Naive thymus-derived CD4-positive, alpha-beta T cell (primary cell): ENCODE measurements around the gene SPG21. TPM values are rescaled to one million over a fixed set of nuclear protein-coding genes. Genes with fewer than 3 reads are reported as not detected.
A peak's percentile ranks its signal among the peaks of the same experiment; 100 is the strongest.

ENCODE experiments used
- ATAC-seq: fragments of 150-1000 bp; cut with Tn5 transposase; 2 replicates; pipeline ENCODE4 v1.10.0; 2021; ENCODE audit warnings: mild to moderate bottlenecking, moderate library complexity
- CTCF ChIA-PET: fragments of 350-600 bp; sonication (Branson Sonifier 250); formaldehyde crosslinking; loops from one replicate; lab custom pipeline; 2021; ENCODE audit warnings: antibody characterized with exemption; lab: Charles Lee
- POLR2A ChIA-PET: fragments of 350-600 bp; sonication (Branson Sonifier 250); formaldehyde crosslinking; loops from one replicate; lab custom pipeline; 2021; ENCODE audit warnings: antibody characterized with exemption, inconsistent platforms; lab: Charles Lee
- DNase-seq, 9 donors: peaks; one replicate each; pipeline versions ENCODE4 v3.0.0 to v3.0.0-alpha.2; 2020 to 2022; ENCODE audit warnings: mixed read lengths in 1 of 9
- H3K27ac ChIP-seq: one replicate; pipeline ENCODE4 v1.7.0; 2013; ENCODE audit warnings: mild to moderate bottlenecking, low read depth, low read length, moderate library complexity
- H3K27me3 ChIP-seq, 2 donors: one replicate each; pipeline ENCODE4 v1.7.0; 2013; ENCODE audit warnings: low read length in 2 of 2, mild to moderate bottlenecking in 2 of 2, moderate library complexity in 2 of 2; ENCODE audit not compliant: control insufficient read depth in 2 of 2, insufficient read depth in 2 of 2
- H3K36me3 ChIP-seq, 3 experiments: 1 replicate in 2 of 3; 2 replicates in 1 of 3; pipeline ENCODE4 v1.7.0; 2013; ENCODE audit warnings: low read length in 3 of 3, mild to moderate bottlenecking in 3 of 3, moderate library complexity in 1 of 3; ENCODE audit not compliant: insufficient read depth in 3 of 3, control insufficient read depth in 2 of 3
- H3K4me1 ChIP-seq, 2 donors: one replicate each; pipeline ENCODE4 v1.7.0; 2013; ENCODE audit warnings: low read length in 2 of 2, mild to moderate bottlenecking in 2 of 2, moderate library complexity in 1 of 2; ENCODE audit not compliant: control insufficient read depth in 2 of 2, insufficient read depth in 2 of 2
- H3K4me3 ChIP-seq: 2 replicates; pipeline ENCODE4 v1.7.0; 2013; ENCODE audit warnings: mild to moderate bottlenecking, low read length
- H3K9me3 ChIP-seq, 3 experiments: 1 replicate in 2 of 3; 2 replicates in 1 of 3; pipeline ENCODE4 v1.7.0; 2013; ENCODE audit warnings: low read length in 3 of 3; ENCODE audit not compliant: control insufficient read depth in 2 of 3
- H3K27ac Mint-ChIP-seq, 9 donors: one replicate each; pipeline ENCODE4 v1.8.0; 2020 to 2022; ENCODE audit warnings: mixed read lengths in 9 of 9, mild to moderate bottlenecking in 8 of 9, moderate library complexity in 5 of 9, inconsistent platforms in 2 of 9
- H3K27me3 Mint-ChIP-seq, 5 donors: one replicate each; pipeline ENCODE4 v1.8.0; 2021 to 2022; ENCODE audit warnings: mixed read lengths in 5 of 5, mild to moderate bottlenecking in 1 of 5
- H3K36me3 Mint-ChIP-seq, 5 donors: one replicate each; pipeline ENCODE4 v1.8.0; 2020 to 2022; ENCODE audit warnings: mixed read lengths in 5 of 5, mild to moderate bottlenecking in 3 of 5, inconsistent platforms in 1 of 5
- H3K4me1 Mint-ChIP-seq, 7 donors: one replicate each; pipeline ENCODE4 v1.8.0; 2020 to 2022; ENCODE audit warnings: mixed read lengths in 7 of 7, mild to moderate bottlenecking in 3 of 7, inconsistent platforms in 1 of 7
- H3K4me3 Mint-ChIP-seq, 10 donors: one replicate each; pipeline ENCODE4 v1.8.0; 2020 to 2022; ENCODE audit warnings: mild to moderate bottlenecking in 10 of 10, mixed read lengths in 10 of 10, moderate library complexity in 6 of 10, inconsistent platforms in 2 of 10
- H3K9me3 Mint-ChIP-seq, 11 donors: one replicate each; pipeline ENCODE4 v1.8.0; 2020 to 2022; ENCODE audit warnings: mixed read lengths in 11 of 11, mild to moderate bottlenecking in 4 of 11, inconsistent platforms in 1 of 11, moderate library complexity in 1 of 11
- intact Hi-C, 2 donors: fragments of 100-400 bp; cut with micrococcal nuclease; formaldehyde crosslinking; loops; one replicate each; pipeline ENCODE4 v1.15.1; 2023
- polyA plus RNA-seq, 2 donors: library from polyadenylated mRNA; unstranded; fragments of 300-500 nt; fragmentation: Illumina TruSeq; gene quantifications; one replicate each; pipeline ENCODE4 v1.2.3, GENCODE V29; 2021
- total RNA-seq, 6 experiments: library from RNA in 5 of 6; stranded (reverse) in 5 of 6; gene quantifications; 1 replicate in 5 of 6; 2 replicates in 1 of 6; pipeline ENCODE4 v1.2.3 and lab custom pipeline; 2021 to 2026

The SPG21 gene
- total and polyA plus RNA-seq, 7 experiments from 2014 or later, result 42.5 to 140 (median 63.6) TPM

DNA sequence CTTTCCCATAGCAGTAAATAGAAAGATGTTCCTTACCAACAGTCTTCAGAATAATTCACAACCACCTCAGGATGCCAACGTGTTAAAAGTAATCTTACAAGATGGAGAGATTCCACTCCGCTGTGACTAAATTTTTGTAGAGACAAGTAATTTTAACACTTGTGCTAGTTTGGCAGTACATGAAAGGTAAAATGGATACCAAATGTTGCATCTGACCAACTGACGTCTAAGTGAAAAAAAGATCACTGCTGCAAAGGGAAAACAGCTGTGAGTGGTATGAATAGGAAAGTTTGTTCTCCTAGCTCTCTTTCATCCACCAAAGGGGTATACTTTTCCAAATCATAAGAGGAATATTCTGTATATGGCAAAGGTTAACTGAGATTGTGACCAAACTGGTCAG is 2.6 kb downstream of the SPG21 start:
- Histone ChIP-seq H3K9me3 (no peaks in the 10 kb centered on the region), H3K4me1 (peaks cover 0 to 24% of the 10 kb centered on the region in 2 donors), H3K27ac (no peak overlapping the region), H3K4me3 (no peak overlapping the region), H3K36me3 (peaks cover 0 to 4% (median 0%) of the 10 kb centered on the region in 3 experiments), H3K27me3 (no peaks in the 10 kb centered on the region)
- H3K36me3 Mint-ChIP-seq, result peaks cover 0 to 11% (median 5%) of the 10 kb centered on the region in 5 donors
- ATAC-seq (no peak), DNase-seq (no peak)
- peak overlapping the region in 6 of 10 donors; percentile 8 to 61 (median 26) for H3K4me3 Mint-ChIP-seq
- intact Hi-C loops, result loop anchor here (5.0 to 10.0 kb wide), 4 partner anchors 145 to 1518 kb away; partner anchors contain the start of genes PARP16 (in 1 of the 2), PLEKHO2 (in 1 of the 2), PPIB (in 1 of the 2) and RPL4 (in 1 of the 2)
- H3K27me3 Mint-ChIP-seq, result no peaks in the 10 kb centered on the region
- H3K9me3 Mint-ChIP-seq, result no peaks in the 10 kb centered on the region
- ChIA-PET POLR2A (interaction anchor here (0.9 kb wide), 1 partner anchor 15 kb away, joined by 5 read pairs; no protein-coding TSS in a partner anchor), CTCF (no interaction called here)
- H3K4me1 Mint-ChIP-seq, result peaks cover 35 to 65% (median 55%) of the 10 kb centered on the region in 7 donors
- H3K27ac Mint-ChIP-seq, result peak overlapping the region in 3 of 9 donors; percentile 12 to 55 (median 20)

- Histone ChIP-seq H3K4me1 (peaks cover 0 to 24% of the 10 kb centered on the region in 2 donors), H3K4me3 (no peak overlapping the region), H3K27me3 (no peaks in the 10 kb centered on the region), H3K9me3 (no peaks in the 10 kb centered on the region), H3K36me3 (peaks cover 0 to 7% (median 0%) of the 10 kb centered on the region in 3 experiments), H3K27ac (no peak overlapping the region)
- intact Hi-C loops, result loop anchor here (5.0 to 10.0 kb wide), 4 partner anchors 143 to 1519 kb away; partner anchors contain the start of genes PARP16 (in 1 of the 2), PLEKHO2 (in 1 of the 2), PPIB (in 1 of the 2) and RPL4 (in 1 of the 2)
- Mint-ChIP-seq H3K9me3 (no peaks in the 10 kb centered on the region), H3K27me3 (no peaks in the 10 kb centered on the region), H3K4me3 (peak overlapping the region in 3 of 10 donors; percentile 7 to 44 (median 30)), H3K36me3 (peaks cover 0 to 17% (median 5%) of the 10 kb centered on the region in 5 donors), H3K4me1 (peaks cover 35 to 61% (median 52%) of the 10 kb centered on the region in 7 donors), H3K27ac (peak overlapping the region in 6 of 9 donors; percentile 18 to 65 (median 43))
- CTCF ChIA-PET, result no interaction called here
- DNase-seq (no peak), ATAC-seq (no peak)
- POLR2A ChIA-PET, result interaction anchor here (1.0 kb wide), 1 partner anchor 312 kb away, joined by 3 read pairs; no protein-coding TSS in a partner anchor
These were observed 4.2 kb downstream of the SPG21 start for GRCh38 chr15:64985366-64986033.

DNA sequence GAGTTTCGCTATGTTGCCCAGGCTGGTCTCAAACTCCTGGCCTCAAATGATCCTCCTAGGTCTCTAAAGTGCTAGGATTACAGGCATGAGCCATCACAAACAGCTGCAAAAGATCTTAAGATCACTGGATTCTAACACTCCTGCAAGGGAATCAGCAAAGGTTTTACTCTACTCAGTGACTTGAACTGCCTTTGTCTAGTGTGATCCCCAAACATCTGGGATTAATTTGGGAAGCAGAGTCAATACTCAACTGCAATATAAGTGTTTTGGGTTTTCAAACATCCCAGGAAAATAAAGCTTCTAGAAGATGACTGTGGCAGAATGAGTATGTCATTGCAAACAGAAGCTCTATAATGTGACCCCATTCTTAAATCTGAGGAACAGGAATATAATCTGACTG is 7.2 kb downstream of the SPG21 start:
- CTCF ChIA-PET, result no interaction called here
- H3K27ac Mint-ChIP-seq, result no peak overlapping the region
- H3K36me3 Mint-ChIP-seq, result peaks cover 0 to 35% (median 7%) of the 10 kb centered on the region in 5 donors

GRCh38 chr15:64981812-64982431 is 7.8 kb downstream of the SPG21 start:
- no peak for ATAC-seq
- H3K27me3 Mint-ChIP-seq, result no peaks in the 10 kb centered on the region
- ChIA-PET CTCF (interaction anchor here (0.7 kb wide), 1 partner anchor 180 kb away, joined by 4 read pairs; no protein-coding TSS in a partner anchor), POLR2A (no interaction called here)
- no peak overlapping the region for H3K27ac Mint-ChIP-seq
- intact Hi-C loops, result loop anchor here in 1 of 2 donors (10.0 kb wide), 1 partner anchor 1523 kb away; the partner anchor contains the start of genes RPL4 and ZWILCH
- no peaks in the 10 kb centered on the region for H3K9me3 Mint-ChIP-seq
- peaks cover 0 to 32% (median 10%) of the 10 kb centered on the region in 5 donors for H3K36me3 Mint-ChIP-seq
- H3K36me3 ChIP-seq, result peaks cover 0 to 25% (median 10%) of the 10 kb centered on the region in 3 experiments
- H3K27ac ChIP-seq, result no peak overlapping the region
- no peaks in the 10 kb centered on the region for H3K9me3 ChIP-seq
- H3K4me1 ChIP-seq, result peaks cover 0 to 15% of the 10 kb centered on the region in 2 donors
- DNase-seq, result no peak
- no peak overlapping the region for H3K4me3 Mint-ChIP-seq
- no peaks in the 10 kb centered on the region for H3K27me3 ChIP-seq
- H3K4me1 Mint-ChIP-seq, result peaks cover 20 to 33% (median 26%) of the 10 kb centered on the region in 7 donors
- H3K4me3 ChIP-seq, result no peak overlapping the region

More for the DNA sequence above, 7.2 kb downstream of the SPG21 start:
- Mint-ChIP-seq H3K4me3 (no peak overlapping the region), H3K9me3 (no peaks in the 10 kb centered on the region), H3K27me3 (no peaks in the 10 kb centered on the region), H3K4me1 (peaks cover 24 to 39% (median 31%) of the 10 kb centered on the region in 7 donors)
- no peak for ATAC-seq
- Histone ChIP-seq H3K4me3 (no peak overlapping the region), H3K36me3 (peaks cover 0 to 19% (median 10%) of the 10 kb centered on the region in 3 experiments), H3K27me3 (no peaks in the 10 kb centered on the region), H3K4me1 (peaks cover 0 to 20% of the 10 kb centered on the region in 2 donors), H3K9me3 (no peaks in the 10 kb centered on the region), H3K27ac (no peak overlapping the region)
- no peak for DNase-seq
- POLR2A ChIA-PET, result no interaction called here
- intact Hi-C loops, result loop anchor here in 1 of 2 donors (10.0 kb wide), 1 partner anchor 1522 kb away; the partner anchor contains the start of genes RPL4 and ZWILCH

GRCh38 chr15:64979252-64979710 is 10.4 kb downstream of the SPG21 start:
- Histone ChIP-seq H3K27me3 (no peaks in the 10 kb centered on the region), H3K9me3 (no peaks in the 10 kb centered on the region), H3K4me3 (no peak overlapping the region), H3K27ac (no peak overlapping the region), H3K36me3 (peaks cover 5 to 44% (median 10%) of the 10 kb centered on the region in 3 experiments), H3K4me1 (peaks cover 0 to 2% of the 10 kb centered on the region in 2 donors)
- Mint-ChIP-seq H3K36me3 (peaks cover 5 to 37% (median 9%) of the 10 kb centered on the region in 5 donors), H3K27me3 (no peaks in the 10 kb centered on the region), H3K9me3 (no peaks in the 10 kb centered on the region), H3K4me3 (no peak overlapping the region), H3K27ac (peak overlapping the region in 3 of 9 donors; percentile 0 to 43 (median 38)), H3K4me1 (peaks cover 4 to 16% (median 9%) of the 10 kb centered on the region in 7 donors)
- CTCF ChIA-PET, result interaction anchor here (0.8 kb wide), 1 partner anchor 12 kb away, joined by 6 read pairs; no protein-coding TSS in a partner anchor
- DNase-seq, result no peak
- ATAC-seq, result no peak
- POLR2A ChIA-PET, result no interaction called here
- intact Hi-C loops, result no loop called here

GRCh38 chr15:64975390-64975789 is 14.3 kb downstream of the SPG21 start:
- Histone ChIP-seq H3K9me3 (no peaks in the 10 kb centered on the region), H3K27me3 (no peaks in the 10 kb centered on the region), H3K27ac (no peak overlapping the region), H3K4me1 (no peaks in the 10 kb centered on the region), H3K36me3 (peaks cover 10 to 68% (median 21%) of the 10 kb centered on the region in 3 experiments), H3K4me3 (no peak overlapping the region)
- ChIA-PET CTCF (no interaction called here), POLR2A (no interaction called here)
- Mint-ChIP-seq H3K9me3 (no peaks in the 10 kb centered on the region), H3K4me3 (no peak overlapping the region), H3K36me3 (peaks cover 9 to 33% (median 15%) of the 10 kb centered on the region in 5 donors), H3K4me1 (peaks cover 0 to 7% (median 0%) of the 10 kb centered on the region in 7 donors), H3K27ac (no peak overlapping the region), H3K27me3 (no peaks in the 10 kb centered on the region)
- DNase-seq (no peak), ATAC-seq (no peak)
- intact Hi-C loops, result no loop called here
